ENCODE data around the gene BEGAIN.

The BEGAIN gene

GRCh38 chr14:100587086-100587762 is at the start of gene BEGAIN:
Gene BEGAIN, minus strand, starts transcription at chr14:100587417. Its CDS starts 127 bp downstream, at chr14:100587290.
- DNase-seq, result peak; percentile 67

GRCh38 chr14:100636559-100636958 is 49.3 kb upstream of the BEGAIN start:
- no peak for DNase-seq

- peak; percentile 73 for DNase-seq
Observed at GRCh38 chr14:100634026-100634425, 46.8 kb upstream of the BEGAIN start.

- no peak for DNase-seq
Observed at GRCh38 chr14:100633406-100633805, 46.2 kb upstream of the BEGAIN start.

- DNase-seq, result no peak
Observed at GRCh38 chr14:100629696-100630095, 42.5 kb upstream of the BEGAIN start.

GRCh38 chr14:100629098-100629497 is 41.9 kb upstream of the BEGAIN start:
- no peak for DNase-seq

GRCh38 chr14:100628225-100628624 is 41.0 kb upstream of the BEGAIN start:
- no peak for DNase-seq

GRCh38 chr14:100626614-100627013 is 39.4 kb upstream of the BEGAIN start:
- no peak for DNase-seq

GRCh38 chr14:100623961-100624360 is 36.7 kb upstream of the BEGAIN start:
- no peak for DNase-seq

- no peak for DNase-seq
Observed at GRCh38 chr14:100623557-100623956, 36.3 kb upstream of the BEGAIN start.

GRCh38 chr14:100622708-100623485 is 35.7 kb upstream of the BEGAIN start:
- no peak for DNase-seq

- DNase-seq, result no peak
Observed at GRCh38 chr14:100622224-100622623, 35.0 kb upstream of the BEGAIN start.

- DNase-seq, result no peak
Observed at GRCh38 chr14:100621806-100622205, 34.6 kb upstream of the BEGAIN start.

- DNase-seq, result no peak
Observed at GRCh38 chr14:100620255-100621100, 33.3 kb upstream of the BEGAIN start.

GRCh38 chr14:100619396-100620254 is 32.4 kb upstream of the BEGAIN start:
- no peak for DNase-seq

GRCh38 chr14:100618763-100619320 is 31.6 kb upstream of the BEGAIN start:
- DNase-seq, result no peak

- DNase-seq, result no peak
Observed at GRCh38 chr14:100618318-100618693, 31.1 kb upstream of the BEGAIN start.

GRCh38 chr14:100617410-100618317 is 30.4 kb upstream of the BEGAIN start:
- no peak for DNase-seq

GRCh38 chr14:100616854-100617409 is 29.7 kb upstream of the BEGAIN start:
- DNase-seq, result no peak

Data from NCI-H510A (cell line).